Stomach (tissue), 4 donors: Measurements from ENCODE around the gene UGT1A10.

Experiments
- POLR2A ChIP-seq, 4 donors: fragments of 450-650 bp; IDR thresholded peaks; one replicate each; pipeline ENCODE4 v1.6.1; 2016; ENCODE audit warnings: antibody characterized with exemption in 4 of 4, control low read depth in 2 of 4, mild to moderate bottlenecking in 1 of 4, moderate library complexity in 1 of 4
- POLR2AphosphoS5 ChIP-seq, 3 donors: sonication (generic); formaldehyde crosslinking; IDR thresholded peaks; one replicate each; pipeline ENCODE4 v1.6.1; 2016; ENCODE audit warnings: antibody characterized with exemption in 3 of 3
- TF ChIP-seq, protein P1 (sequence below), 7 experiments: fragments of 450-650 bp in 4 of 7; fragments of 200-600 bp in 3 of 7; sonication (generic) in 3 of 7; IDR thresholded peaks; one replicate each; pipeline ENCODE4 v1.5.1; 2016 to 2019; ENCODE audit warnings: antibody characterized with exemption in 7 of 7, control low read depth in 2 of 7, mild to moderate bottlenecking in 1 of 7

GRCh38 chr2:233811087-233811486, 174.8 kb downstream of the UGT1A10 start:
- TF ChIP-seq, protein P1, sequence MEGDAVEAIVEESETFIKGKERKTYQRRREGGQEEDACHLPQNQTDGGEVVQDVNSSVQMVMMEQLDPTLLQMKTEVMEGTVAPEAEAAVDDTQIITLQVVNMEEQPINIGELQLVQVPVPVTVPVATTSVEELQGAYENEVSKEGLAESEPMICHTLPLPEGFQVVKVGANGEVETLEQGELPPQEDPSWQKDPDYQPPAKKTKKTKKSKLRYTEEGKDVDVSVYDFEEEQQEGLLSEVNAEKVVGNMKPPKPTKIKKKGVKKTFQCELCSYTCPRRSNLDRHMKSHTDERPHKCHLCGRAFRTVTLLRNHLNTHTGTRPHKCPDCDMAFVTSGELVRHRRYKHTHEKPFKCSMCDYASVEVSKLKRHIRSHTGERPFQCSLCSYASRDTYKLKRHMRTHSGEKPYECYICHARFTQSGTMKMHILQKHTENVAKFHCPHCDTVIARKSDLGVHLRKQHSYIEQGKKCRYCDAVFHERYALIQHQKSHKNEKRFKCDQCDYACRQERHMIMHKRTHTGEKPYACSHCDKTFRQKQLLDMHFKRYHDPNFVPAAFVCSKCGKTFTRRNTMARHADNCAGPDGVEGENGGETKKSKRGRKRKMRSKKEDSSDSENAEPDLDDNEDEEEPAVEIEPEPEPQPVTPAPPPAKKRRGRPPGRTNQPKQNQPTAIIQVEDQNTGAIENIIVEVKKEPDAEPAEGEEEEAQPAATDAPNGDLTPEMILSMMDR (IDR thresholded peaks at IDR 0.05) = no peak
- no peak for TF ChIP-seq POLR2A (IDR thresholded peaks at IDR 0.05)
- no peak for TF ChIP-seq POLR2AphosphoS5 (IDR thresholded peaks at IDR 0.05)
